Measurements from ENCODE around the gene HIC1. TPM values are rescaled to one million over a fixed set of nuclear protein-coding genes. Genes with fewer than 3 reads are reported as not detected.

HIC1 gene
- total and polyA plus RNA-seq, 3 donors from 2014 or later: 8.7 to 38.4 (median 36.1) TPM

- DNase-seq: no peak
- WGBS, 2 donors: 34 to 48% methylated on average over 14 of the region's 14 CpGs
- intact Hi-C loops (cut with DNase I; ENCODE audit: low total_unique reads): loop anchor here (5.0 kb wide), 1 partner anchor 300 kb away; no protein-coding TSS in a partner anchor
Measured at GRCh38 chr17:2051933-2052559, 2.9 kb upstream of the HIC1 start.

DNA sequence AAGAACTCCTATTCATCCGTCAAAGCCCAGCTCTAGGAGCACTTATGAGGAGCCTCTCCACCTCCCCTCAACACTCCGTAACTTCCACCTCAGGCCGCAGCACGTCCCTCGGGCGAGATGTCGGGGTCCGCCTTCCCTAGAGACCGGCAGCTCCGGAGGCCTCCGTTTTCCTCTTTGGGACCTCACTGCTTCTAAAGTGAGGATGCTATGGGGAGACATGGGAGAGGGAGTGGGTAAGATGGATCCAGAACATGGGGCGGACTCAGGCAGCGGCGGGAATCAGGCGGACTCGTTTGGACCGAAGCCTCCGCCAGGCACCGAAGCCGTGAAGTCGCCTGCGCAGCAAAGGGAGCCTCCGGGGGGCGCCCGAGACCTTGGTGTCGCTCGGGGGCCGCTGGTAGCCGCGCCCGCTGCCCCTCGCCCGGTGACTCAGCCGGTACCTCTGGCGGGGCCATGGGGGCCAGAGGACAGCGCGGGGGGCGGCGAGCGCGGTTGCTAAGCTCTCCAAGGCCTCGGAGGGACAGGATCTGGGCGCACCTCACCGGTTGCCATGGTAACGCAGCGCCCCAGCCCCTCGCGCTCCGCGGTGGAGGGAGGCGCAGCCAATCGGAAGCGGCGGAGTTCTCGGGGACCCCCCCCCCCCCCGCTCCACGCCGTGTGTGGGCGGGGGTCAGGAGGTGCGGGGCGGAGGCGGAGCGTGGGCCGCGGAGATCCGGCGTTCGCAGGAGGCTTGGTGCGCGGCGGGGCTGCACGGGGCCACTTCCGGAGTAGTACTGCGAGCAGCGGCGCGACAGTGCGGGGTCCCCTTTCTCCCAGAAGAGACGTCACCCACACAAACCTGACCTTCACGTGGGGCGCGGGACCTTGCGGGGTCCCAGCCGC lies 1.3 kb upstream of the HIC1 start:
- Histone ChIP-seq H3K4me3 (peak overlapping the region; percentile 66 to 81), H3K4me1 (peaks cover 13% of the 10 kb centered on the region), H3K9me3 (no peaks in the 10 kb centered on the region), H3K27me3 (no peaks in the 10 kb centered on the region), H3K36me3 (ENCODE audit: low read depth, missing control alignments) (no peaks in the 10 kb centered on the region), H3K27ac (peak overlapping the region; percentile 22 to 68)
- TF ChIP-seq CTCF (IDR thresholded peaks at IDR 0.05): peak; percentile 36 to 50 (median 39)
- TF ChIP-seq POLR2A (IDR thresholded peaks at IDR 0.05): no peak
- DNase-seq: peak; percentile 78
- intact Hi-C loops (cut with DNase I; ENCODE audit: low total_unique reads): loop anchor here (2.0 to 5.0 kb wide), 2 partner anchors 191 to 299 kb away; no protein-coding TSS in a partner anchor
- WGBS, 2 donors: 26 to 32% methylated on average over 16 to 57 of the region's 84 CpGs

More at GRCh38 chr17:2051933-2052559, 2.9 kb upstream of the HIC1 start:
- Histone ChIP-seq H3K9me3 (no peaks in the 10 kb centered on the region), H3K36me3 (ENCODE audit: low read depth, missing control alignments) (no peaks in the 10 kb centered on the region), H3K4me3 (no peak overlapping the region), H3K4me1 (peaks cover 13% of the 10 kb centered on the region), H3K27me3 (no peaks in the 10 kb centered on the region), H3K27ac (no peak overlapping the region)
- TF ChIP-seq POLR2A (IDR thresholded peaks at IDR 0.05): no peak
- TF ChIP-seq CTCF (IDR thresholded peaks at IDR 0.05): no peak

DNA sequence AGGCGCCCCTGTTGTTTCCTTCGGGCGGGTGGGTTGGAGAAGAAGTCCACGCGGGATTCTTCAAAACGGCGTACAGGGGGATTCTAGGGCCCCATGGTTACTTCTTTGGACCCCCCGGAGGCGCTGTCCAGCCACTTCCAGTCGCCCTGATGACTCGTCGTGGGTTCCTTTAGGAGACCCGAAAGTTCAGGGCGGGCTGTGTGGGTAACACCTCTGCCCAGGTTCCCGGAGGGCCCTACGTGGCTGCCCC lies 716 bp upstream of the HIC1 start:
- TF ChIP-seq POLR2A (IDR thresholded peaks at IDR 0.05) (no peak), CTCF (IDR thresholded peaks at IDR 0.05) (no peak)
- Histone ChIP-seq H3K4me1 (peaks cover 13% of the 10 kb centered on the region), H3K27ac (peak overlapping the region; percentile 22 to 68), H3K36me3 (ENCODE audit: low read depth, missing control alignments) (no peaks in the 10 kb centered on the region), H3K9me3 (no peaks in the 10 kb centered on the region), H3K27me3 (no peaks in the 10 kb centered on the region), H3K4me3 (peak overlapping the region; percentile 66 to 81)
- intact Hi-C loops (cut with DNase I; ENCODE audit: low total_unique reads): loop anchor here (2.0 to 5.0 kb wide), 2 partner anchors 191 to 298 kb away; no protein-coding TSS in a partner anchor
- no peak for DNase-seq
- 12% methylated on average over 16 of the region's 16 CpGs; no CpG with 5 or more reads in 1 of the 2 donors for WGBS, 2 donors

GRCh38 chr17:2055292-2056205 lies 646 bp downstream of the HIC1 start:
- H3K27me3 ChIP-seq: no peaks in the 10 kb centered on the region
- intact Hi-C loops (cut with DNase I; ENCODE audit: low total_unique reads): loop anchor here (2.0 kb wide), 1 partner anchor 189 kb away; no protein-coding TSS in a partner anchor
- H3K36me3 ChIP-seq (ENCODE audit: low read depth, missing control alignments): no peaks in the 10 kb centered on the region
- H3K27ac ChIP-seq: peak overlapping the region; percentile 88 to 92
- no peaks in the 10 kb centered on the region for H3K9me3 ChIP-seq
- 0 to 47% methylated on average over 5 to 51 of the region's 113 CpGs for WGBS, 2 donors
- no peak for DNase-seq
- peaks cover 20% of the 10 kb centered on the region for H3K4me1 ChIP-seq
- H3K4me3 ChIP-seq: peak overlapping the region; percentile 66 to 81
- TF ChIP-seq CTCF (IDR thresholded peaks at IDR 0.05): no peak
- no peak for TF ChIP-seq POLR2A (IDR thresholded peaks at IDR 0.05)
